Measurements from ENCODE around the gene FAM187B.

The FAM187B gene

GRCh38 chr19:35271546-35271945, 43.0 kb upstream of the FAM187B start:
- DNase-seq (ENCODE audit: low read depth), result no peak
- no peak for TF ChIP-seq CTCF (conservative IDR thresholded peaks at IDR 0.05; ENCODE audit: low read length)
- H3K4me3 ChIP-seq (ENCODE audit: low read length), result no peak overlapping the region

GRCh38 chr19:35270381-35270811, 41.9 kb upstream of the FAM187B start:
- no peak overlapping the region for H3K4me3 ChIP-seq (ENCODE audit: low read length)
- no peak for DNase-seq (ENCODE audit: low read depth)
- no peak for TF ChIP-seq CTCF (conservative IDR thresholded peaks at IDR 0.05; ENCODE audit: low read length)

- TF ChIP-seq CTCF (conservative IDR thresholded peaks at IDR 0.05; ENCODE audit: low read length), result peak; percentile 51
- peak; percentile 78 for DNase-seq (ENCODE audit: low read depth)
Measured at GRCh38 chr19:35269438-35270117, 41.0 kb upstream of the FAM187B start.

GRCh38 chr19:35268536-35269437, 40.2 kb upstream of the FAM187B start, which contains the start of gene USF2:
USF2 (plus strand) TSS chr19:35268962; CDS start chr19:35269102, 140 bp downstream.
- no peak for TF ChIP-seq CTCF (conservative IDR thresholded peaks at IDR 0.05; ENCODE audit: low read length)
- H3K4me3 ChIP-seq (ENCODE audit: low read length), result peak within 1 kb of the TSS; percentile 88
- DNase-seq (ENCODE audit: low read depth), result peak; percentile 65

More at GRCh38 chr19:35269438-35270117, 41.0 kb upstream of the FAM187B start:
- H3K4me3 ChIP-seq (ENCODE audit: low read length), result peak overlapping the region; percentile 57

- no peak for TF ChIP-seq CTCF (conservative IDR thresholded peaks at IDR 0.05; ENCODE audit: low read length)
- DNase-seq (ENCODE audit: low read depth), result peak; percentile 68
Measured at GRCh38 chr19:35267818-35268535, 39.4 kb upstream of the FAM187B start.

GRCh38 chr19:35267353-35267817, 38.8 kb upstream of the FAM187B start:
- no peak for DNase-seq (ENCODE audit: low read depth)
- no peak for TF ChIP-seq CTCF (conservative IDR thresholded peaks at IDR 0.05; ENCODE audit: low read length)
- peak overlapping the region; percentile 88 for H3K4me3 ChIP-seq (ENCODE audit: low read length)

More at GRCh38 chr19:35267818-35268535, 39.4 kb upstream of the FAM187B start:
- peak overlapping the region; percentile 88 for H3K4me3 ChIP-seq (ENCODE audit: low read length)
